A673 (cell line): Measurements from ENCODE around the gene ARPC1B.

Experiments used
- CTCF ChIP-seq: fragments of 300-800, 200-600 bp; sonication (generic); conservative IDR thresholded peaks from 2 replicates; pipeline ENCODE4 v1.5.1; 2017; ENCODE audit warnings: low read depth, mild to moderate bottlenecking, antibody characterized with exemption, low read length, moderate library complexity, mixed read lengths
- EZH2 ChIP-seq: fragments of 200-600 bp; sonication (generic); IDR thresholded peaks from 2 replicates; pipeline ENCODE4 v1.6.1; 2017; ENCODE audit warnings: borderline replicate concordance, low read depth, mild to moderate bottlenecking, mixed read lengths, antibody characterized with exemption, low read length; ENCODE audit not compliant: poor library complexity, severe bottlenecking

GRCh38 chr7:99385564-99385963 is 11.0 kb downstream of the ARPC1B start:
- TF ChIP-seq EZH2 = no peak
- TF ChIP-seq CTCF = no peak
